ENCODE results near the gene PIGM.
A peak's percentile ranks its signal among the peaks of the same experiment; 100 is the strongest.

PIGM gene

GRCh38 chr1:160031365-160032164, at the start of gene PIGM:
Gene PIGM, minus strand, starts transcription at chr1:160031990. Its CDS starts 251 bp downstream, at chr1:160031739.
- peak; percentile 95 for DNase-seq

- no peak for DNase-seq
Measured at GRCh38 chr1:160081261-160081936, 49.6 kb upstream of the PIGM start, which contains the start of gene KCNJ9. Gene KCNJ9, plus strand, starts transcription at chr1:160081538. Its CDS starts 2,493 bp downstream, at chr1:160084031.

GRCh38 chr1:160080381-160081100, 48.8 kb upstream of the PIGM start:
- no peak for DNase-seq

- no peak for DNase-seq
Measured at GRCh38 chr1:160079448-160079847, 47.7 kb upstream of the PIGM start.

- peak; percentile 45 for DNase-seq
Measured at GRCh38 chr1:160078512-160079195, 46.9 kb upstream of the PIGM start.

- no peak for DNase-seq
Measured at GRCh38 chr1:160077486-160077885, 45.7 kb upstream of the PIGM start.

GRCh38 chr1:160076295-160076694, 44.5 kb upstream of the PIGM start:
- no peak for DNase-seq

GRCh38 chr1:160075836-160076235, 44.0 kb upstream of the PIGM start:
- DNase-seq = no peak

- no peak for DNase-seq
Measured at GRCh38 chr1:160074865-160075264, 43.1 kb upstream of the PIGM start.

GRCh38 chr1:160071289-160071688, 39.5 kb upstream of the PIGM start:
- no peak for DNase-seq

- DNase-seq = peak; percentile 82
Measured at GRCh38 chr1:160070243-160071163, 38.7 kb upstream of the PIGM start.

- DNase-seq = no peak
Measured at GRCh38 chr1:160069460-160070231, 37.9 kb upstream of the PIGM start, which contains the start of gene KCNJ10. Gene KCNJ10, minus strand, starts transcription at chr1:160070160. Its CDS starts 27,628 bp downstream, at chr1:160042532.

GRCh38 chr1:160068225-160068624, 36.4 kb upstream of the PIGM start:
- no peak for DNase-seq

- no peak for DNase-seq
Measured at GRCh38 chr1:160066829-160067745, 35.3 kb upstream of the PIGM start.

GRCh38 chr1:160064746-160065145, 33.0 kb upstream of the PIGM start:
- DNase-seq = no peak

GRCh38 chr1:160064164-160064563, 32.4 kb upstream of the PIGM start:
- no peak for DNase-seq

GRCh38 chr1:160063176-160063575, 31.4 kb upstream of the PIGM start:
- no peak for DNase-seq

GRCh38 chr1:160062230-160062532, 30.4 kb upstream of the PIGM start:
- no peak for DNase-seq

GRCh38 chr1:160061369-160062229, 29.8 kb upstream of the PIGM start:
- no peak for DNase-seq

Data from activated gamma-delta T cell treated with Interleukin-2 at 50 U/mL for 16 hours (primary cell).